ENCODE measurements around the gene THOC5. TPM values are rescaled to one million over a fixed set of nuclear protein-coding genes. Genes with fewer than 3 reads are reported as not detected.

THOC5 gene
- total RNA-seq, 4 donors from 2014 or later, result 38.6 to 56.1 (median 48.6) TPM

GRCh38 chr22:29510542-29510941 lies 43.0 kb downstream of the THOC5 start:
- 90% methylated on average over 2 of the region's 2 CpGs for WGBS
- H3K27ac ChIP-seq (replicated peaks in 1 of 4), result no peak overlapping the region

GRCh38 chr22:29509815-29510214 lies 43.7 kb downstream of the THOC5 start:
- Histone ChIP-seq H3K9me3 (no peaks in the 10 kb centered on the region), H3K27ac (replicated peaks in 1 of 4) (no peak overlapping the region), H3K4me3 (no peak overlapping the region), H3K4me1 (no peaks in the 10 kb centered on the region), H3K27me3 (no peaks in the 10 kb centered on the region), H3K36me3 (peaks cover 52 to 95% (median 80%) of the 10 kb centered on the region in 4 donors)
- no peak for DNase-seq (ENCODE audit: extremely low spot score)
- WGBS, result 88% methylated on average over 1 of the region's 1 CpG
- TF ChIP-seq CTCF (IDR thresholded peaks at IDR 0.05) (no peak), POLR2AphosphoS5 (IDR thresholded peaks at IDR 0.05) (no peak)
- intact Hi-C loops (cut with DNase I), result no loop called here

More at GRCh38 chr22:29510542-29510941, 43.0 kb downstream of the THOC5 start:
- intact Hi-C loops (cut with DNase I), result no loop called here
- H3K36me3 ChIP-seq, result peaks cover 59 to 100% (median 88%) of the 10 kb centered on the region in 4 donors
- TF ChIP-seq POLR2A (IDR thresholded peaks at IDR 0.05; ENCODE audit: low read depth), result no peak
- no peak for TF ChIP-seq CTCF (IDR thresholded peaks at IDR 0.05)
- no peak for TF ChIP-seq EP300 (IDR thresholded peaks at IDR 0.05)
- TF ChIP-seq POLR2AphosphoS5 (IDR thresholded peaks at IDR 0.05), result no peak
- no peaks in the 10 kb centered on the region for H3K4me1 ChIP-seq
- no peak for DNase-seq (ENCODE audit: extremely low spot score)
- H3K9me3 ChIP-seq, result no peaks in the 10 kb centered on the region
- H3K27me3 ChIP-seq, result no peaks in the 10 kb centered on the region
- no peak overlapping the region for H3K4me3 ChIP-seq

GRCh38 chr22:29509298-29509697 lies 44.3 kb downstream of the THOC5 start:
- Histone ChIP-seq H3K4me1 (peaks cover 0 to 1% (median under 1%) of the 10 kb centered on the region in 4 donors), H3K27ac (replicated peaks in 1 of 4) (no peak overlapping the region), H3K9me3 (no peaks in the 10 kb centered on the region), H3K4me3 (no peak overlapping the region), H3K36me3 (peaks cover 51 to 90% (median 75%) of the 10 kb centered on the region in 4 donors), H3K27me3 (no peaks in the 10 kb centered on the region)
- intact Hi-C loops (cut with DNase I), result no loop called here
- TF ChIP-seq POLR2AphosphoS5 (IDR thresholded peaks at IDR 0.05), result no peak
- no peak for TF ChIP-seq EP300 (IDR thresholded peaks at IDR 0.05)
- TF ChIP-seq POLR2A (IDR thresholded peaks at IDR 0.05; ENCODE audit: low read depth), result no peak
- TF ChIP-seq CTCF (IDR thresholded peaks at IDR 0.05), result no peak
- no peak for DNase-seq (ENCODE audit: extremely low spot score)

- no peak for DNase-seq (ENCODE audit: extremely low spot score)
- intact Hi-C loops (cut with DNase I), result no loop called here
- TF ChIP-seq EP300 (IDR thresholded peaks at IDR 0.05) (no peak), POLR2AphosphoS5 (IDR thresholded peaks at IDR 0.05) (peak in 1 of 2 donors; percentile 10), CTCF (IDR thresholded peaks at IDR 0.05) (no peak), POLR2A (IDR thresholded peaks at IDR 0.05; ENCODE audit: low read depth) (no peak)
These were observed 49.7 kb downstream of the THOC5 start for GRCh38 chr22:29503811-29504372.

GRCh38 chr22:29499852-29500251 lies 53.7 kb downstream of the THOC5 start:
- Histone ChIP-seq H3K4me3 (no peak overlapping the region), H3K36me3 (peaks cover 0 to 11% (median 0%) of the 10 kb centered on the region in 4 donors), H3K27ac (replicated peaks in 1 of 4) (no peak overlapping the region), H3K9me3 (no peaks in the 10 kb centered on the region), H3K27me3 (no peaks in the 10 kb centered on the region), H3K4me1 (peaks cover 0 to 11% (median 10%) of the 10 kb centered on the region in 4 donors)
- intact Hi-C loops (cut with DNase I), result no loop called here
- no peak for TF ChIP-seq POLR2A (IDR thresholded peaks at IDR 0.05; ENCODE audit: low read depth)
- TF ChIP-seq EP300 (IDR thresholded peaks at IDR 0.05), result no peak
- no peak for TF ChIP-seq CTCF (IDR thresholded peaks at IDR 0.05)
- TF ChIP-seq POLR2AphosphoS5 (IDR thresholded peaks at IDR 0.05), result no peak
- 96% methylated on average over 8 of the region's 8 CpGs for WGBS
- no peak for DNase-seq (ENCODE audit: extremely low spot score)

More at GRCh38 chr22:29503811-29504372, 49.7 kb downstream of the THOC5 start:
- Histone ChIP-seq H3K4me1 (peaks cover 0 to 11% (median 10%) of the 10 kb centered on the region in 4 donors), H3K9me3 (no peaks in the 10 kb centered on the region), H3K36me3 (peaks cover 18 to 44% (median 27%) of the 10 kb centered on the region in 4 donors), H3K4me3 (no peak overlapping the region), H3K27ac (replicated peaks in 1 of 4) (peak overlapping the region in 3 of 4 donors; percentile 18 to 46 (median 43)), H3K27me3 (no peaks in the 10 kb centered on the region)
- 48% methylated on average over 7 of the region's 7 CpGs for WGBS

Measured in esophagus muscularis mucosa (tissue), 4 donors.